ENCODE results near the gene TTC17.
"Not testable (repeated sequence)": the region's sequence is repeated elsewhere in the genome, so short reads cannot be mapped to it uniquely, and the experiment has no call there.

Gene TTC17

GRCh38 chr11:43462359-43462758, 103.6 kb downstream of the TTC17 start:
- no peak for DNase-seq

GRCh38 chr11:43467958-43468357, 109.2 kb downstream of the TTC17 start:
- no peak for DNase-seq

DNA sequence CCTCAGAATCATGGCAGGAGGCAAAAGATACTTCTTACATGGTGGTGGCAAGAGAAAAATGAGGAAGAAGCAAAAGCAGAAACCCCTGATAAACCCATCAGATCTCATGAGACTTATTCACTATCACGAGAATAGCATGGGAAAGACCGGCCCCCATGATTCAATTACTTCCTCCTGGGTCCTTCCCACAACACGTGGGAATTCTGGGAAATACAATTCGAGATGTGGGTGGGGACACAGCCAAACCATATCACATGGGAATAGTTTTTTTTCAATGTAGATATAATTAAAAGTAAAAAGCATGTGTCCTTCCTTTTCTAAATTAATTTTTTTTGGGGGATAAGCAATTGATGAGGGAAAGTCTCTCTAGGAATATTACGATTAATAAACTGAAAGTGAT, 118.8 kb downstream of the TTC17 start:
- not testable (repeated sequence) for DNase-seq

- DNase-seq, result no peak
Measured at GRCh38 chr11:43486141-43486540, 127.4 kb downstream of the TTC17 start.

- DNase-seq, result no peak
Measured at GRCh38 chr11:43489869-43490465, 131.2 kb downstream of the TTC17 start.

GRCh38 chr11:43492701-43493100, 134.0 kb downstream of the TTC17 start:
- DNase-seq, result no peak

GRCh38 chr11:43493431-43493830, 134.7 kb downstream of the TTC17 start:
- no peak for DNase-seq

DNA sequence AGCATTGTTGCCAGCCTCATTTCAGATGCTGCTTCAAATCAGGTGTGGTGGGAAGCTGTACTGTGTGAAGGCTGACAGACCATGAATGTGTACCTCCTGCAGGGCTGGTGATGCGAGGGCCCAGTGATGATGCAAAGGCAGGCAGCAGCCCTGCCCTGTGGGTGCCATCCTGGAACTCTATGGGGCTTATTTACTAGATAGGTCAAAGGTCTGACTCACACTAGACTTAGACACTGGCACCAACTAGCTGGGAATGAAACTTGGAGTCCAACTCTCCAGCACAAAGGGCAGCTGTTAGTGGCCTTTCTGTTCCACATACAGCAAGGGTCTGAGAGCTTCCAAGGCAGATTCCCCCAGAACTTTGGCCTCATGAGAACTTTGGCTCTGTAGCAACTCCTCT, 138.4 kb downstream of the TTC17 start:
- DNase-seq, result no peak

DNA sequence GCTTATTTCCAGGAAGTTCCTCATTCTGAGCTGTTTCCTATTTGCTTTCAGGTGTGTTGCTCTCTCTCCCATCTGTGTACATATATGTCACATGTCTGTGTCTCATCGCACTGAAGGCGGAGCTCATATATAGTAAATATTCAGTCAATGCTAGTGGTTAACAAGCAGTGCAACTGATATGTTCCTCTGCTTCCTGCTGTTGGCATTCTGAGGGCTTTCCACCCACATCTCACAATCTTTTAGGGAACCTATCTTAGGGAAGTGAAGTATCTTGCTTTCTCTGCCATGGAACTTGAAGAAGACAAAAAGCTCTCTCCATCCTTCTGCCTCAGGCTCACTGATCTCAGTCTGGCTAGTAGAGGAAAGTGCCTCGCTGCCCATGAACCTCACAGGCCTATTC, 139.8 kb downstream of the TTC17 start:
- no peak for DNase-seq

DNA sequence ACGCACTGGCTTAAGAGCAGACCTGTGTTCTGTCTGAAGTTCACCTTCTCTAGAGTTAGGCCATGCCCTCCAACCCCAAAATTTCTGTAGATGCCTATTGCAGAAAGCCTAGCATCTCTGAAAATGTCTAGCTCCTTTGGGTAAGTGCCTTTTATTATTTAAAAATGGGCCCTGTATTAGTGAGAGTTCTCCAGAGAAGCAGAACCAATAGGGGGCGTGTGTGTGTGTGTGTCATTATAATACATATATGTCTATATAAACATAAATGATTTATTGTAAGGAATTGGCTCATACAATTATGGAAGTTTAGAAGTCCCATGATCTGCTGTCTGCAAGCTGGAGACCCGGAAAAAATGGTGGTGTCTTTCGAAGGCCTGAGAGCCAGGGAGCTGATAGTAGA, 144.7 kb downstream of the TTC17 start:
- no peak for DNase-seq

- DNase-seq, result no peak
Measured at GRCh38 chr11:43504316-43504950, 145.7 kb downstream of the TTC17 start.

DNA sequence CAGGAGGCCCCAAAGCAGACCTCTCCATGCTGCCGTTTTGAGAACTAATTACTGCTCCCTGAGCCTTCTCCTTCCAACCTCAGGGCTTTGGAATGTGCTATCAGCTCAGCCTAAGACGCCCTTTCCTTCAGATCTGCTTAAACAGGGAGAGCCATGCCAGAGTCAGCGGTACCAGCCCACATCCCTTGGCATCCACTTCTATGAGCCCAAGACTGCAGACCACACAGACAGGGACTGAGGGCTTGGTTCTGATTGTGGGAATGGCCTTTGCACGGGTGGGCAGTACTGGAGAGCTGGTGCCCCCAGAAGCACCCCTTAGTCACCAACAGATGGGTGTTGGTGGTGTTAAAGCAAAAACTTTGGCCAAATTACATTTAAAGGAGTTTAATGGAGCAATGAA, 146.5 kb downstream of the TTC17 start:
- DNase-seq, result no peak

- DNase-seq, result no peak
Measured at GRCh38 chr11:43507171-43507570, 148.5 kb downstream of the TTC17 start.

DNA sequence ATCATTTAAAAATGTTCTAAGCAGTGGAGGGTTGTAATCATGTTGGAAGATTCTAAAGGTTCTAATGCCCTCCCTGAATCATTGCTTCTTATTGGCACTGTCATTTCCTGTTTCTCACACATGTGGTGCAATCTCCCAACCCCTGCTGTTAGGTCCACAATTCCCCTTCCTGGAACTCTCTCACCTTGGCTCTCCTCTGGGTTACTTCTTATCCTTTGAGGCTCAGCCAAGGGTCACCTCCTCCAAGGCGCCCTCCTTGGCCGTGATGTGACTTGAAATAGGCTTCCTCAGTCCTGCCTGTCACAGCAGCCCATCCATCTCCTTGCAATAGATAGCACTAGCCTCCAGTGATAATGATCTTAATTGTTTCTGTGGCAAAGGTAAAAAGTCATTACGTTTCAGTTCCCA, 149.8 kb downstream of the TTC17 start:
- DNase-seq, result no peak

DNA sequence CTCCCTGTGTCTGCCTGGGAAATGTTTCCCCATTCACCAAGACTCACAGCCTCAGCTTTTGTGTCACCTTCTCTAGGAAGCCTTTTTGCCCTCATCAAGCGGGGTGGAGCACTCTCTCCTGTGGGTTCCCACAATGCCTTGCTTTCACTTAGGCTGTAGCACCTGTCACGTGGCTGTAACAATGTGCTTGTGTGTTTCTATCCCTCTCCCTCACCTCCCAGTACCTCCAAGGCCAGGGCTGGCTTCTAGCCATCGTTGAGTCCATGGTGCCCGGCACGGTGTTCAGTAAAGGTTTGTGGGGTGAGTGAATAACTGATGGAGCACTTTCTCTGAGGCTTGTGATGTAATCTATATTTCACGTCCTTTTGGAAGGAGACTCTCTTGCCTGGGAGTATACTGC, 153.2 kb downstream of the TTC17 start:
- no peak for DNase-seq

DNA sequence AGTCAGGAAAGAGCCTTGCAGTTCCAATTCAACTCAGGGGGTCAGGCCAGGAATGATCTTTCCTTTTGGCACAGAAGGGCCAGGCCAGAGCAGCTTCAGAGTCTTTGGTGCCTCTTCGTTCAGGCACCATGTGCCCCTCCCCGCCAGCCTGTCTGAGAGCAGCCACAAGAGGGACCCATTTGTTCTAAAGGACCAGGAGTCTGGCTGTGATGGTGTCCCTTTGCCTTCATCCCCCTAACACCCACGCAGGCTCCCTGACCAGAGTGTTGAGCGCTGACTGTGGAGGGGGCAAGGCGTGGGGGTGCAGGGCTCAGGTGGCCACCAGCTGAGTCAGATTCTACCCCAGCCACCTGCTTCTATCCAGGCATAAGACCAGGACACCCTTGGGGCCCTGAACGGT, 156.4 kb downstream of the TTC17 start:
- DNase-seq, result no peak

- DNase-seq, result no peak
Measured at GRCh38 chr11:43516316-43516850, 157.7 kb downstream of the TTC17 start.

GRCh38 chr11:43517518-43517917, 158.8 kb downstream of the TTC17 start:
- no peak for DNase-seq

GRCh38 chr11:43518408-43519160, 159.9 kb downstream of the TTC17 start:
- no peak for DNase-seq

DNA sequence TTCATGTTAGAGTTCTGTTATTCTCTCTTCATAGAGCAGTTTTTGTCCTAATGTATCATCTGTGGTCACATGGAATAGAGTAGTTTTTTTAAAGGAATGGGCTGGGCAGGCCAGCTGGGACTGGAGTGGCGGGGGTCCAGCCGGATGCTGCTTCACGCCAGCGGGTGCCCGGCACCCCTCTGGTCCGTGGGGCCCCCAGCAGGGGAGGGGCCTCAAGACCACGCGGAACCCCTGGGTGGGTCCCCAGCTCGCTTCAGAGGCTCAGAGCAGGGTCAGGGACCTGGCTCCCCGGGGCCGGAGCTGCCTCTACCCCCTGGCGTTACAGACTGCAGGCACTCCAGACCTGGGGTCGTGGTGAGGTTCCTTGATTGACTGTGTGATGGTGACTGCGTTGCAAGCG, 162.8 kb downstream of the TTC17 start:
- no peak for DNase-seq

GRCh38 chr11:43523632-43524031, 164.9 kb downstream of the TTC17 start:
- DNase-seq, result no peak

GRCh38 chr11:43532041-43532440, 173.3 kb downstream of the TTC17 start:
- no peak for DNase-seq

DNA sequence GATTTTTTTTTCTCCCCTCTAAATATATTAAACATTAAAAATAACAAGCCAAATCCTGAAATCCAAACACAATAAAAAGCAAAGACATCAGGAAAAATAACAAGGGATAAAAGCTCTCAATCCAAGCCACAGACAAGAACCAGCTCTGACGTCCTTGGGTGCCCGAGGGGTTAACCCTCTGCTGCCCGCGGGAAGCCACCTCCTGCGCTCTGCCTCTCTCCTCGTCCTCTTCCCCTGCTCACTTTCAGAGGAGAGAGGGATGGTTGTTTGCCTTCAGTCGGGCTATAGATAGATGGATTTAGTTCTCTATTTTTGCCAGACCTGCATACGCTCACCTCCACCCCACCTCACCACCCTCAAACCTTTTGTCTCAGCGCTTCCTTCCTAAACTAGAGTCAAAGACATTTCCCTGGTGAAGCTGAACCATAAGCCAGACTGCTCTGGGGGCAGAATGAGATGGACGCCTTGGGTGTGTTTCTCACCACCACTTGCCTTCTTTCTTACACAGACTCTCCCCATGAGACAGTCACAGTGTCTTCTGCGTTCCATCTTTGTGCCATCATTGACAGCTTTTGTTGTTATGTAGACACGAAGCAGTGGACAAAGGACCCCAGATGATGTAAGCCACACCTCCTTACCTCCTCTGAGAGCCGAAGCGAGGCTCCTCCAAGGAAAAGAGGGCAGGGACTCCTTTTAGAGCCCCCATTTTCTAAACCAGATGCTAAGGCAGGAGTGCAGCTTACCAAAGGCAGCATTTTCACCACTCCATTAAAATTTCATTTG, 179.3 kb downstream of the TTC17 start:
- DNase-seq, result no peak

Measured in stimulated activated CD4-positive, alpha-beta T cell treated with anti-CD3 and anti-CD28 coated beads, Interleukin-12 subunit alpha, Interleukin-12 subunit beta, amount 100 ng/mL, for 4 hours (primary cell).